ENCODE results near the gene LAMTOR4. TPM values are rescaled to one million over a fixed set of nuclear protein-coding genes. Genes with fewer than 3 reads are reported as not detected.

Gene LAMTOR4
- total and polyA plus RNA-seq, 2 of the 13 experiments (the other 11 are each of a cell fraction or from before 2014, with no cell fraction given), result 115 to 118 TPM

GRCh38 chr7:100158229-100159098 lies 9.7 kb downstream of the LAMTOR4 start, which contains the start of gene TRAPPC14 (continued):
- peak; percentile 82 for TF ChIP-seq GATAD1 (CRISPR knock-in tag; IDR thresholded peaks at IDR 0.05)
- TF ChIP-seq FOXO4 (CRISPR knock-in tag; conservative IDR thresholded peaks at IDR 0.05), result no peak
- TF ChIP-seq SP5 (CRISPR knock-in tag; IDR thresholded peaks at IDR 0.05; ENCODE audit: borderline replicate concordance, low read depth), result peak; percentile 85
- TF ChIP-seq MTF1 (CRISPR knock-in tag; IDR thresholded peaks at IDR 0.05), result 0 out of 2 replicates have a peak, but pooled peaks have one; percentile 7
- peak; percentile 63 for TF ChIP-seq XRCC5 (optimal IDR thresholded peaks at IDR 0.05; ENCODE audit: low read length)
- TF ChIP-seq ZNF609 (CRISPR knock-in tag; IDR thresholded peaks at IDR 0.05; ENCODE audit: borderline replicate concordance), result peak; percentile 56; the same call in 1 of the 2 replicates
- TF ChIP-seq EP300 (IDR thresholded peaks at IDR 0.05; ENCODE audit: low read depth in 2 of 2, low read length in 2 of 2), result 0 out of 4 replicates have a peak, but pooled peaks of 1 of the 2 experiments have one; percentile 16
- TF ChIP-seq EP300 (CRISPR knock-in tag; IDR thresholded peaks at IDR 0.05; ENCODE audit: borderline replicate concordance), result no peak
- TF ChIP-seq SP4 (CRISPR knock-in tag; IDR thresholded peaks at IDR 0.05), result peak; percentile 91
- peak; percentile 75 for TF ChIP-seq SALL1 (CRISPR knock-in tag; IDR thresholded peaks at IDR 0.05)
- peak; percentile 76; the same call in 1 of the 2 replicates for TF ChIP-seq ZBTB2 (CRISPR knock-in tag; IDR thresholded peaks at IDR 0.05; ENCODE audit: low read depth)
- TF ChIP-seq ZNF230 (CRISPR knock-in tag; IDR thresholded peaks at IDR 0.05), result peak; percentile 84
- no peak for TF ChIP-seq ETV6 (CRISPR knock-in tag; conservative IDR thresholded peaks at IDR 0.05)
- no peak for TF ChIP-seq NFE2L1 (CRISPR knock-in tag; IDR thresholded peaks at IDR 0.05; ENCODE audit: borderline replicate concordance)
- no peak for TF ChIP-seq RNF2 (conservative IDR thresholded peaks at IDR 0.05; ENCODE audit: low read depth)
- peak; percentile 88 for TF ChIP-seq KLF9 (CRISPR knock-in tag; IDR thresholded peaks at IDR 0.05; ENCODE audit: low read depth)
- peak; percentile 37; the same call in 1 of the 2 replicates for TF ChIP-seq RARA (CRISPR knock-in tag; IDR thresholded peaks at IDR 0.05)
- TF ChIP-seq MED13 (CRISPR knock-in tag; IDR thresholded peaks at IDR 0.05), result 0 out of 2 replicates have a peak, but pooled peaks have one; percentile 47
- peak; percentile 83 for TF ChIP-seq PHF8 (CRISPR knock-in tag; IDR thresholded peaks at IDR 0.05)
- TF ChIP-seq ZSCAN29 (CRISPR knock-in tag; conservative IDR thresholded peaks at IDR 0.05), result 0 out of 2 replicates have a peak, but pooled peaks have one; percentile 36
- TF ChIP-seq FOXK1 (CRISPR knock-in tag; IDR thresholded peaks at IDR 0.05; ENCODE audit: borderline replicate concordance, low read depth), result peak; percentile 50; the same call in 1 of the 2 replicates
- peak; percentile 45; the same call in 1 of the 2 replicates for TF ChIP-seq ZNF350 (CRISPR knock-in tag; IDR thresholded peaks at IDR 0.05; ENCODE audit: borderline replicate concordance, low read depth)
